Astrocyte (in vitro differentiated cells and primary cell): ENCODE data around the gene INTS6. TPM values are rescaled to one million over a fixed set of nuclear protein-coding genes. Genes with fewer than 3 reads are reported as not detected.
A peak's percentile ranks its signal among the peaks of the same experiment; 100 is the strongest.

Experiments
- DNase-seq: peaks from one replicate; pipeline ENCODE4 v3.0.0-alpha.2; 2010; ENCODE audit warnings: low read depth
- FAIRE-seq: peaks from 2 replicates; lab custom pipeline; 2011; peaks lifted over from hg19 to GRCh38; lab: Jason Lieb, UNC
- H2AFZ ChIP-seq: 2 replicates; pipeline ENCODE4 v1.6.0; 2012; ENCODE audit warnings: low read depth, low read length, inconsistent platforms
- H3K27ac ChIP-seq: 2 replicates; pipeline ENCODE4 v1.5.1; 2011; ENCODE audit warnings: low read depth, low read length, inconsistent platforms
- H3K27me3 ChIP-seq: 2 replicates; pipeline ENCODE4 v1.6.0; 2011; ENCODE audit warnings: low read length, inconsistent platforms; ENCODE audit not compliant: insufficient read depth
- H3K36me3 ChIP-seq: 2 replicates; pipeline ENCODE4 v1.5.1; 2011; ENCODE audit warnings: low read length, inconsistent platforms; ENCODE audit not compliant: insufficient read depth
- H3K4me1 ChIP-seq: 2 replicates; pipeline ENCODE4 v1.5.1; 2011; ENCODE audit warnings: low read length, inconsistent platforms; ENCODE audit not compliant: insufficient read depth
- H3K4me2 ChIP-seq: 2 replicates; pipeline ENCODE4 v1.6.0; 2012; ENCODE audit warnings: low read length, inconsistent platforms
- H3K4me3 ChIP-seq: 2 replicates; pipeline ENCODE4 v1.5.1; 2011; ENCODE audit warnings: low read depth, mild to moderate bottlenecking, low read length, inconsistent platforms; ENCODE audit not compliant: insufficient read depth
- H3K79me2 ChIP-seq: 2 replicates; pipeline ENCODE4 v1.6.0; 2012; ENCODE audit warnings: mild to moderate bottlenecking, low read length, inconsistent platforms; ENCODE audit not compliant: insufficient read depth
- H3K9ac ChIP-seq: 2 replicates; pipeline ENCODE4 v1.6.0; 2012; ENCODE audit warnings: mild to moderate bottlenecking, low read length, inconsistent platforms
- H3K9me3 ChIP-seq: 2 replicates; pipeline ENCODE4 v1.5.1; 2012; ENCODE audit warnings: low read depth, mild to moderate bottlenecking, low read length, inconsistent platforms; ENCODE audit not compliant: insufficient read depth
- H4K20me1 ChIP-seq: 2 replicates; pipeline ENCODE4 v1.6.0; 2012; ENCODE audit warnings: low read length, inconsistent platforms; ENCODE audit not compliant: insufficient read depth
- H3K27ac Mint-ChIP-seq: one replicate; pipeline ENCODE4 v1.8.0; 2021; ENCODE audit warnings: mild to moderate bottlenecking, mixed read lengths; ENCODE audit not compliant: unreplicated experiment
- H3K27me3 Mint-ChIP-seq: one replicate; pipeline ENCODE4 v1.8.0; 2021; ENCODE audit warnings: low read depth, mixed read lengths; ENCODE audit not compliant: unreplicated experiment
- H3K36me3 Mint-ChIP-seq: one replicate; pipeline ENCODE4 v1.8.0; 2021; ENCODE audit warnings: low read depth, mixed read lengths; ENCODE audit not compliant: unreplicated experiment
- H3K4me1 Mint-ChIP-seq: one replicate; pipeline ENCODE4 v1.8.0; 2021; ENCODE audit warnings: low read depth, mixed read lengths; ENCODE audit not compliant: unreplicated experiment
- H3K4me3 Mint-ChIP-seq: one replicate; pipeline ENCODE4 v1.8.0; 2021; ENCODE audit warnings: mild to moderate bottlenecking, moderate library complexity, mixed read lengths; ENCODE audit not compliant: unreplicated experiment
- H3K9me3 Mint-ChIP-seq: one replicate; pipeline ENCODE4 v1.8.0; 2021; ENCODE audit warnings: mild to moderate bottlenecking, mixed read lengths; ENCODE audit not compliant: unreplicated experiment
- EZH2 ChIP-seq: IDR thresholded peaks from 2 replicates; pipeline ENCODE4 v1.6.1; 2012; ENCODE audit warnings: mild to moderate bottlenecking, low read length, inconsistent platforms; ENCODE audit not compliant: insufficient read depth
- total RNA-seq: library from RNA; stranded (reverse); gene quantifications from 2 replicates; pipeline ENCODE4 v1.2.1, GENCODE V29; 2021
- TF ChIP-seq, protein P1 (sequence below): IDR thresholded peaks from 2 replicates; pipeline ENCODE4 v1.5.1; 2011; ENCODE audit warnings: low read depth, mild to moderate bottlenecking, inconsistent platforms, low read length, moderate library complexity; ENCODE audit not compliant: insufficient read depth

The INTS6 gene
- total RNA-seq, 1 donor from 2014 or later = 47.6 TPM

DNA sequence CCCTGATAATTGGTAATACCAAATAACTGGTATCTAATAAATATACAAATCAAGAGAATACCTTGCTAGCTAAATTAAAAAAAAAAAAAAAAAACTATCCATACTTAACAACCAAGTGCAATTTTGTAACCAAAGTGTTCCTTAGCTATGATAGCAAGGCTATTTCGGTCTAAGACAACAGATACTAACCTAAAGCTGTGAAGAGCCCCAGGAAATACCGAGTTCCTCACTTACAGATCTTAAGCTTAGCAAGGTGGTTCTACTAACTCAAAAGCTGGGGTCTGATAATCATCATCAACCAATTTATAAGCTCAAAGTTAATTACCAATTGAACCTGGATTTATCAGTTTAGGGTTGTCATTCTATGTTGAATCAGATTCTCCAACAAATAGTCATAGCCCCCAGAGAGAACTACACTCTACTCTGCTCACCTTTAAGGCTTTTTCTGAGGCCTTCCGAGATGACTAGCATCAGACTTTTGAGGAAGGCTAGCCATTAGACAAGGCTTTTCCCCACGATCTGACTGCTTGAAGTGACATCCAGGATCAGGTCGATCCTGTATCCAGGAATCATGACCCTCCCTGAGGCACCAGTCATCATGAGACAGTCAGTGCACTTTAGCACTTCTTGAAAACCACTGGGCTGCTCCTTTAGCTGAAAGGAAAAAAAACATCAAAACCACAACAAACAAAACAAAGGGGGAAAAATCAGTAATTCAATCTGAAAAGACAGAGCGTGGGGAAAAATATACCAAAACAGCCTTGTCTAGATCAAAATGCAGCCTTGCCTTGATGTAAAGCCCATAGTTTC, 31.9 kb downstream of the INTS6 start:
- Histone ChIP-seq H4K20me1 (peaks cover 76% of the 10 kb centered on the region), H3K9me3 (no peaks in the 10 kb centered on the region), H3K27ac (no peak overlapping the region), H3K9ac (peak overlapping the region; percentile 25), H3K79me2 (peaks cover 96% of the 10 kb centered on the region), H3K36me3 (peaks cover 13% of the 10 kb centered on the region), H3K4me1 (peaks cover 3% of the 10 kb centered on the region), H2AFZ (no peak overlapping the region), H3K27me3 (no peaks in the 10 kb centered on the region), H3K4me2 (no peak overlapping the region), H3K4me3 (no peak overlapping the region)
- Mint-ChIP-seq H3K27ac (peak overlapping the region; percentile 3), H3K4me3 (no peak overlapping the region), H3K27me3 (no peaks in the 10 kb centered on the region), H3K4me1 (peaks cover 28% of the 10 kb centered on the region), H3K9me3 (peaks cover 3% of the 10 kb centered on the region), H3K36me3 (peaks cover 9% of the 10 kb centered on the region)
- TF ChIP-seq EZH2 = no peak
- DNase-seq (no peak), FAIRE-seq (no peak)

DNA sequence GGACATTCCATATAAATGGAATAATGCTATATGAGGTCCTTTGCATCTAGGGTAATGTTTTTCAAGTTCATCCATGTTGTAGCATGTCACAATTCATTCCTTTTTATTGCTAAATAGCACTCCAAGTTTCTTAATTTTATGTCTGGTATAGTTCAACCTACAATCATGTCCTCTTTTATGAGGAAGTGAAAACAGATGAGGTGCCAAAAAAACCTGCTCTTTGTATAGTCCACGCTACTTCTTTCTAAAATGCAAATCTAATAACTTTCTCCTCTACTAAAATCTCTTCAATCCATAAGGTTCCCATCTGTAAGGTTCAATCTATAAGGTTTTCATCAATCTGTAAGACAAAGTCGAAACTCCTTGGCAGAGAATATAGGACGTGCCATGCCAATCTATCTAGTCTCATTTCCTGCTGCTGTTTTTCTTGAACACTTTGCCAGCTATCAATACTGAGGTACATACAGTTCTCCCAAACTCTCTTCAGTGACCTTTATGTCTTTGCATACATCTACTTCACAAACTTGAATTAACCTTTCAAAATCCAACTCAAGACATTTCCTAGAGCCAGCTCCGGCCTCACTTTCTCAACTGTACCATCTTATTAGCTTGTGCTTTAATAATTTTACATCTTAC, 33.7 kb downstream of the INTS6 start:
- Mint-ChIP-seq H3K36me3 (peaks cover 18% of the 10 kb centered on the region), H3K27ac (no peak overlapping the region), H3K4me3 (no peak overlapping the region), H3K9me3 (peaks cover 3% of the 10 kb centered on the region), H3K4me1 (peaks cover 26% of the 10 kb centered on the region), H3K27me3 (no peaks in the 10 kb centered on the region)
- DNase-seq (no peak), FAIRE-seq (peak; percentile 59)
- TF ChIP-seq, protein P1, sequence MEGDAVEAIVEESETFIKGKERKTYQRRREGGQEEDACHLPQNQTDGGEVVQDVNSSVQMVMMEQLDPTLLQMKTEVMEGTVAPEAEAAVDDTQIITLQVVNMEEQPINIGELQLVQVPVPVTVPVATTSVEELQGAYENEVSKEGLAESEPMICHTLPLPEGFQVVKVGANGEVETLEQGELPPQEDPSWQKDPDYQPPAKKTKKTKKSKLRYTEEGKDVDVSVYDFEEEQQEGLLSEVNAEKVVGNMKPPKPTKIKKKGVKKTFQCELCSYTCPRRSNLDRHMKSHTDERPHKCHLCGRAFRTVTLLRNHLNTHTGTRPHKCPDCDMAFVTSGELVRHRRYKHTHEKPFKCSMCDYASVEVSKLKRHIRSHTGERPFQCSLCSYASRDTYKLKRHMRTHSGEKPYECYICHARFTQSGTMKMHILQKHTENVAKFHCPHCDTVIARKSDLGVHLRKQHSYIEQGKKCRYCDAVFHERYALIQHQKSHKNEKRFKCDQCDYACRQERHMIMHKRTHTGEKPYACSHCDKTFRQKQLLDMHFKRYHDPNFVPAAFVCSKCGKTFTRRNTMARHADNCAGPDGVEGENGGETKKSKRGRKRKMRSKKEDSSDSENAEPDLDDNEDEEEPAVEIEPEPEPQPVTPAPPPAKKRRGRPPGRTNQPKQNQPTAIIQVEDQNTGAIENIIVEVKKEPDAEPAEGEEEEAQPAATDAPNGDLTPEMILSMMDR = no peak
- TF ChIP-seq EZH2 = no peak
- Histone ChIP-seq H3K27me3 (no peaks in the 10 kb centered on the region), H4K20me1 (peaks cover 75% of the 10 kb centered on the region), H3K36me3 (peaks cover 16% of the 10 kb centered on the region), H2AFZ (no peak overlapping the region), H3K9me3 (no peaks in the 10 kb centered on the region), H3K4me3 (no peak overlapping the region), H3K4me1 (peaks cover 3% of the 10 kb centered on the region), H3K4me2 (no peak overlapping the region), H3K79me2 (peaks cover 94% of the 10 kb centered on the region), H3K27ac (no peak overlapping the region), H3K9ac (no peak overlapping the region)

GRCh38 chr13:51417716-51418115, 35.1 kb downstream of the INTS6 start:
- peaks cover 3% of the 10 kb centered on the region for H3K4me1 ChIP-seq
- no peaks in the 10 kb centered on the region for H3K27me3 ChIP-seq
- Mint-ChIP-seq H3K9me3 (peaks cover 3% of the 10 kb centered on the region), H3K4me3 (no peak overlapping the region), H3K27me3 (no peaks in the 10 kb centered on the region), H3K27ac (no peak overlapping the region), H3K4me1 (peaks cover 34% of the 10 kb centered on the region), H3K36me3 (peaks cover 18% of the 10 kb centered on the region)
- no peak for TF ChIP-seq EZH2
- TF ChIP-seq, protein P1 = no peak
- H4K20me1 ChIP-seq = peaks cover 73% of the 10 kb centered on the region
- DNase-seq (no peak), FAIRE-seq (no peak)
- no peak overlapping the region for H3K9ac ChIP-seq
- no peaks in the 10 kb centered on the region for H3K9me3 ChIP-seq
- H3K79me2 ChIP-seq = peaks cover 93% of the 10 kb centered on the region
- no peak overlapping the region for H3K4me2 ChIP-seq
- no peak overlapping the region for H2AFZ ChIP-seq
- H3K4me3 ChIP-seq = no peak overlapping the region
- H3K36me3 ChIP-seq = peaks cover 16% of the 10 kb centered on the region
- H3K27ac ChIP-seq = no peak overlapping the region
